Measurements from ENCODE around the gene APOA4. TPM values are rescaled to one million over a fixed set of nuclear protein-coding genes. Genes with fewer than 3 reads are reported as not detected.

Gene APOA4
- total RNA-seq, 1 donor from 2014 or later, result 0.56 TPM

DNA sequence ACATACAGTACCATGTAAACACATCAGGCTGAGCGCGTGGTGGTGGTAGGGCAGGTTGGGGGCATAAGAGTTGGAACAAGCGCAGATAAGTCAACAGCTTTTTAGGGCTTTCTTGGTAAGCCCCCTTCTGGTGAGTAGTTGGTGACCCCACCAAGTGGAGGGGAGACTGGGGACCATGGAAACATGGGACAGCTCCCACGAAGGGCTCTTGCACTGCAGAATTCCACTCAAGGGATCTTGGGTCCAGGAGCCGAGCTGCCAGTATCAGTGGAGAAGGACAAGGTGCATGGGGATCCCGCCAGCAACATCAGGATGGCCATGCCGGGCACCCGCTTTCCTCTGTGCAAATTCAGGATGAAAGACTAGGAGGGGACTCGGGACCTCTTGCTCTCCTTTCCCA lies 20.6 kb upstream of the APOA4 start:
- Histone ChIP-seq H3K9ac (no peak overlapping the region), H3K27me3 (no peaks in the 10 kb centered on the region), H3F3A (ENCODE audit: low read depth) (no peaks in the 10 kb centered on the region), H2AFZ (replicated peaks) (no peak overlapping the region), H3K4me2 (no peak overlapping the region), H4K20me1 (ENCODE audit: low read depth) (no peaks in the 10 kb centered on the region), H3K27ac (no peak overlapping the region), H3K4me1 (no peaks in the 10 kb centered on the region), H3K79me2 (ENCODE audit: low read depth) (no peaks in the 10 kb centered on the region), H3K9me3 (ENCODE audit: low read depth) (no peaks in the 10 kb centered on the region), H3K36me3 (no peaks in the 10 kb centered on the region), H3K4me3 (no peak overlapping the region)
- no peak overlapping the region for H3K4me3 Mint-ChIP-seq
- peaks cover 15% of the 10 kb centered on the region for H3K36me3 Mint-ChIP-seq
- no peak overlapping the region for H3K27ac Mint-ChIP-seq
- TF ChIP-seq EZH2phosphoT487 (IDR thresholded peaks at IDR 0.05) (no peak), EZH2 (IDR thresholded peaks at IDR 0.05) (no peak)
- TF ChIP-seq, protein P1, sequence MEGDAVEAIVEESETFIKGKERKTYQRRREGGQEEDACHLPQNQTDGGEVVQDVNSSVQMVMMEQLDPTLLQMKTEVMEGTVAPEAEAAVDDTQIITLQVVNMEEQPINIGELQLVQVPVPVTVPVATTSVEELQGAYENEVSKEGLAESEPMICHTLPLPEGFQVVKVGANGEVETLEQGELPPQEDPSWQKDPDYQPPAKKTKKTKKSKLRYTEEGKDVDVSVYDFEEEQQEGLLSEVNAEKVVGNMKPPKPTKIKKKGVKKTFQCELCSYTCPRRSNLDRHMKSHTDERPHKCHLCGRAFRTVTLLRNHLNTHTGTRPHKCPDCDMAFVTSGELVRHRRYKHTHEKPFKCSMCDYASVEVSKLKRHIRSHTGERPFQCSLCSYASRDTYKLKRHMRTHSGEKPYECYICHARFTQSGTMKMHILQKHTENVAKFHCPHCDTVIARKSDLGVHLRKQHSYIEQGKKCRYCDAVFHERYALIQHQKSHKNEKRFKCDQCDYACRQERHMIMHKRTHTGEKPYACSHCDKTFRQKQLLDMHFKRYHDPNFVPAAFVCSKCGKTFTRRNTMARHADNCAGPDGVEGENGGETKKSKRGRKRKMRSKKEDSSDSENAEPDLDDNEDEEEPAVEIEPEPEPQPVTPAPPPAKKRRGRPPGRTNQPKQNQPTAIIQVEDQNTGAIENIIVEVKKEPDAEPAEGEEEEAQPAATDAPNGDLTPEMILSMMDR (IDR thresholded peaks at IDR 0.05), result no peak
- DNase-seq (ENCODE audit: low spot score), result no peak
- no peaks in the 10 kb centered on the region for H3K9me3 Mint-ChIP-seq
- H3K4me1 Mint-ChIP-seq, result peaks cover 11% of the 10 kb centered on the region
- H3K27me3 Mint-ChIP-seq (ENCODE audit: insufficient read depth, low read depth), result no peaks in the 10 kb centered on the region

DNA sequence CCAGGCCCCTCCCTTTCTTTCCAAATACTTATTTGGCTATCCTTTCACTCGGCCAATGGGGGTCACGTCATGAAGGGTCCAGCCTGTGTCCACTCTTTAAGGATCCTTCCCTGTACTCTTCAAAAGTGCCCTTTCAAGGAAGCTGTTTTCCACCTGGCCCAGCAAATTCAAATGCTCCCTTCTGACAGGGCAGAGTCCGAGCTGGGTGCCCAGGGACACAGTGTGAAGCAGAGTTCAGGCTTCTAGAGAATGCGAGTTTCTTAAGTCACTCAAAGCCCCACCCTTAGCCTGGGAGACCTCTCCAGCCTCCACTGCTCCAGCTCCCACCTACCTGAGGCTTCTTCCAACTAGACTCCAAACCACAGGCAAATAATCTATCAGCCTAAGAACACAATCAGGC lies 19.8 kb upstream of the APOA4 start:
- no peak for TF ChIP-seq EZH2 (IDR thresholded peaks at IDR 0.05)
- TF ChIP-seq, protein P1 (IDR thresholded peaks at IDR 0.05), result no peak
- TF ChIP-seq EZH2phosphoT487 (IDR thresholded peaks at IDR 0.05), result no peak
- H3K27ac Mint-ChIP-seq, result no peak overlapping the region
- no peaks in the 10 kb centered on the region for H3K27me3 ChIP-seq

DNA sequence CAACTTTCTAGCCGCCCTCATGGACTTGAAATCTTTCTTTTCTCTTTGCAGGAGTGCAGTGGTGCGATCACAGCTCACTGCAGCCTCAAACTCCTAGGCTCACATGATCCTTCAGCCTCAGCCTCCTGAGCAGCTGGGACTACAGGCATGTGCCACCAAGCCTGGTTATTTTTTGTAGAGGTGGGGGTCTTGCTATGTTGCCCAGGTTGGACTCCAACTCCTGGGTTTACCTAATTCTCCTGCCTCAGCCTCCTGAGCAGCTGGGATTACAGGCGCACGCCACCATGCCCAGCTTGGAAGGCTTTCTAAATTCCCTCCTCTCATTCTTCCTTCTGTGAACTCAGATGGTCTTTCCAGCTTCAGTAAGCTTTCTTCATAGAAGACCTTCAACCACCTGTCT lies 19.0 kb upstream of the APOA4 start:
- Histone ChIP-seq H4K20me1 (ENCODE audit: low read depth) (no peaks in the 10 kb centered on the region), H3K27me3 (no peaks in the 10 kb centered on the region), H2AFZ (replicated peaks) (no peak overlapping the region), H3F3A (ENCODE audit: low read depth) (no peaks in the 10 kb centered on the region), H3K79me2 (ENCODE audit: low read depth) (no peaks in the 10 kb centered on the region), H3K9ac (no peak overlapping the region), H3K36me3 (no peaks in the 10 kb centered on the region), H3K4me1 (peaks cover 11% of the 10 kb centered on the region), H3K4me3 (no peak overlapping the region), H3K27ac (no peak overlapping the region), H3K9me3 (ENCODE audit: low read depth) (no peaks in the 10 kb centered on the region), H3K4me2 (no peak overlapping the region)
- H3K36me3 Mint-ChIP-seq, result peaks cover 10% of the 10 kb centered on the region
- DNase-seq (ENCODE audit: low spot score), result no peak
- no peaks in the 10 kb centered on the region for H3K9me3 Mint-ChIP-seq
- TF ChIP-seq EZH2phosphoT487 (IDR thresholded peaks at IDR 0.05) (no peak), EZH2 (IDR thresholded peaks at IDR 0.05) (no peak)
- TF ChIP-seq, protein P1 (IDR thresholded peaks at IDR 0.05), result no peak
- peaks cover 26% of the 10 kb centered on the region for H3K4me1 Mint-ChIP-seq
- peaks cover 2% of the 10 kb centered on the region for H3K27me3 Mint-ChIP-seq (ENCODE audit: insufficient read depth, low read depth)
- peak overlapping the region; percentile 47 for H3K27ac Mint-ChIP-seq
- H3K4me3 Mint-ChIP-seq, result no peak overlapping the region

More for the DNA sequence above, 19.8 kb upstream of the APOA4 start:
- H4K20me1 ChIP-seq (ENCODE audit: low read depth), result no peaks in the 10 kb centered on the region
- no peaks in the 10 kb centered on the region for H3K9me3 Mint-ChIP-seq
- H3K4me2 ChIP-seq, result no peak overlapping the region
- no peak overlapping the region for H2AFZ ChIP-seq (replicated peaks)
- H3K9ac ChIP-seq, result no peak overlapping the region
- no peaks in the 10 kb centered on the region for H3K27me3 Mint-ChIP-seq (ENCODE audit: insufficient read depth, low read depth)
- H3F3A ChIP-seq (ENCODE audit: low read depth), result no peaks in the 10 kb centered on the region
- peaks cover 4% of the 10 kb centered on the region for H3K4me1 ChIP-seq
- no peak overlapping the region for H3K4me3 Mint-ChIP-seq
- peaks cover 15% of the 10 kb centered on the region for H3K36me3 Mint-ChIP-seq
- DNase-seq (ENCODE audit: low spot score), result no peak
- H3K36me3 ChIP-seq, result no peaks in the 10 kb centered on the region
- no peak overlapping the region for H3K27ac ChIP-seq
- H3K4me1 Mint-ChIP-seq, result peaks cover 18% of the 10 kb centered on the region
- H3K4me3 ChIP-seq, result no peak overlapping the region
- H3K79me2 ChIP-seq (ENCODE audit: low read depth), result no peaks in the 10 kb centered on the region
- no peaks in the 10 kb centered on the region for H3K9me3 ChIP-seq (ENCODE audit: low read depth)
